ENCODE data around the gene GNAI2. TPM values are rescaled to one million over a fixed set of nuclear protein-coding genes. Genes with fewer than 3 reads are reported as not detected.
"Not testable (repeated sequence)": the region's sequence is repeated elsewhere in the genome, so short reads cannot be mapped to it uniquely, and the experiment has no call there.

GNAI2 gene
- total RNA-seq, 4 donors from 2014 or later, result 71.8 to 178 (median 98.4) TPM

DNA sequence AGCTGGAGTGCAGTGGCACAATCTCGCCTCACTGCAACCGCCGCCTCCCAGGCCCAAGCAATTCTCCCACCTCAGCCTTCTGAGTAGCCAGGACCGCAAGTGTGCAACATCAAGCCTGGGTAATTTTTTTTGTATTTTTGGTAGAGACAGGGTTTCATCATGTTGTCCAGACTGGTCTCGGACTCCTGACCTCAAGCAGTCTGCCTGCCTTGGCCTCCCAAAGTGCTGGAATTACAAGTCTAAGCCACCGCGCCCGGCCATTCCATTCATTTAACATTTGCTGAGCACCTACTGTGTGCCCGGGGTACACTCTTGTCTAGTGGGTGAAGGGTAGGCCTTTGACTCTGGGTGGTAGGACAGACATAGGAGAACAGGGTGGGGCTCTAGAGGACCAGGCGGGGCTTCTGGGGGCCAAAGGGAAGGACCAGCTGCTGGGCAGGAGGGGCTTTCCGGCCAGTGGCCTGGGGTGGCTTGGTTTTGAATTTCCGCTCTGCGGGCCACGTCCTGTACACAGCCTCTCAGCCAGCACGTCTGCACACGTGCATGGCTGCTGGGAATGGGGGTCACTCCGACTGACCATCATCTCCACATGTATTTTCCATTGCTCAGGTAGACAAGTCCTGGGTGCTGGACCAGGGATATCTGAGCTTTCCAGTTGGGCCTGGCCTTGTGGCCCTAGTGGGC lies 28.5 kb upstream of the GNAI2 start:
- peaks cover 0 to 23% of the 10 kb centered on the region in 2 donors for H3K27me3 ChIP-seq
- no peak overlapping the region for H3K4me3 ChIP-seq
- TF ChIP-seq, protein P1, sequence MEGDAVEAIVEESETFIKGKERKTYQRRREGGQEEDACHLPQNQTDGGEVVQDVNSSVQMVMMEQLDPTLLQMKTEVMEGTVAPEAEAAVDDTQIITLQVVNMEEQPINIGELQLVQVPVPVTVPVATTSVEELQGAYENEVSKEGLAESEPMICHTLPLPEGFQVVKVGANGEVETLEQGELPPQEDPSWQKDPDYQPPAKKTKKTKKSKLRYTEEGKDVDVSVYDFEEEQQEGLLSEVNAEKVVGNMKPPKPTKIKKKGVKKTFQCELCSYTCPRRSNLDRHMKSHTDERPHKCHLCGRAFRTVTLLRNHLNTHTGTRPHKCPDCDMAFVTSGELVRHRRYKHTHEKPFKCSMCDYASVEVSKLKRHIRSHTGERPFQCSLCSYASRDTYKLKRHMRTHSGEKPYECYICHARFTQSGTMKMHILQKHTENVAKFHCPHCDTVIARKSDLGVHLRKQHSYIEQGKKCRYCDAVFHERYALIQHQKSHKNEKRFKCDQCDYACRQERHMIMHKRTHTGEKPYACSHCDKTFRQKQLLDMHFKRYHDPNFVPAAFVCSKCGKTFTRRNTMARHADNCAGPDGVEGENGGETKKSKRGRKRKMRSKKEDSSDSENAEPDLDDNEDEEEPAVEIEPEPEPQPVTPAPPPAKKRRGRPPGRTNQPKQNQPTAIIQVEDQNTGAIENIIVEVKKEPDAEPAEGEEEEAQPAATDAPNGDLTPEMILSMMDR (IDR thresholded peaks at IDR 0.05), result no peak
- TF ChIP-seq POLR2A (IDR thresholded peaks at IDR 0.05), result no peak
- DNase-seq, result no peak
- peaks cover 4 to 23% (median 11%) of the 10 kb centered on the region in 4 donors for H3K4me1 ChIP-seq
- H3K27ac ChIP-seq, result no peak overlapping the region
- no peaks in the 10 kb centered on the region for H3K9me3 ChIP-seq
- no peaks in the 10 kb centered on the region for H3K36me3 ChIP-seq

DNA sequence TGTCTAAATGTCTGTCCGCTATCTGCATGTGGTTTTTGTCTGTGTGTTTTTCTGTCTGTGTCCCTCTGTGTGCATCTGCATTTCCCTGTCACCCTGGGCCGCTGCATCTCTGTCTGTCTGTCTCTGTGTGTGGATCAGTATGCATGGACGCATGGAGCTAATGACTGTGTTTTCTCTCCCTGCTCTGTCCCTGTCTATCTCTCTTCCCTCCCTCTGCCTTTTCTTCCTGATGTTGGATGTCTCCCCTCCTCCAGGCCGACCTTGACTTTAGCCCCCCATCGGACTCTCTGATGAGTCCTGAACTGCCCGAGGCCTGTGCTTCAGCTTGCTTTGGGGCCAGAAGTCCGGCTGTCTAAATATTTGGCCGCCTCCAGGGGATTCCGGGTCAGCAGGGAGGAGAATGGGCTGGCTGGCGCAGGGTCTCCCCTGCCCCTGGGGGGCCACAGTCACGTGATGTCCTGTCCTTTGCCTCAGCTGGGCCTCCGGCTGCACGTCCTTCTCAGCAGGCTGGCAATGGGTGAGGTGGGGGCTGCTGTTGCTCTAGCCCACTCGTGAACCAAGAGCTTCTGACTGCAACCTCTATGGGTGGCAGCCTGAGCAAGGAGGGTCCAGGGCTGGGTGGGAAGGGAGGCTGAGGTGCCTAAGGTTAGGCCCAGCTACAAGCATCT lies 27.2 kb upstream of the GNAI2 start:
- no peak for DNase-seq
- H3K27ac ChIP-seq, result no peak overlapping the region

DNA sequence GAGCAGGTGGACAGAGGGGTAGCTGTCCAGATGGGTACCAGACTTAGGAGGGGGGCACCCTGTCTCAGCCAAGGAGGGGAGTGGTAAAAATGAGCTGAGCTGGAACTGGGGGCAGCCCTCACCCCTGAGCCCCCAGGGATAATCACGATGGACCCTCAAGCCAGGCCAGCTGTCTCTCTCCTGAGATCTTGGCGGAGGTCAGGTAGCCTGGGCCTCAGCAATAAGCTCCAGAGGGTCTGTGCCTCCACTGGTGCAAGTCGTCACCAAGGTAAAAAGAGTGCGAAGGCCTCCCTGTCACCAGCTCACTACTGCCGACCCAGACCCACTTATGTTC lies 25.9 kb upstream of the GNAI2 start:
- Histone ChIP-seq H3K36me3 (no peaks in the 10 kb centered on the region), H3K4me3 (no peak overlapping the region), H3K4me1 (peaks cover under 1 to 14% (median 6%) of the 10 kb centered on the region in 4 donors), H3K27me3 (peaks cover 0 to 10% of the 10 kb centered on the region in 2 donors), H3K9me3 (no peaks in the 10 kb centered on the region), H3K27ac (peak overlapping the region in 1 of 4 donors; percentile 29)
- TF ChIP-seq, protein P1 (IDR thresholded peaks at IDR 0.05), result no peak
- no peak for TF ChIP-seq POLR2A (IDR thresholded peaks at IDR 0.05)
- no peak for DNase-seq

More for the DNA sequence above, 27.2 kb upstream of the GNAI2 start:
- Histone ChIP-seq H3K4me1 (peaks cover 4 to 23% (median 11%) of the 10 kb centered on the region in 4 donors), H3K27me3 (peaks cover 0 to 23% of the 10 kb centered on the region in 2 donors), H3K36me3 (no peaks in the 10 kb centered on the region), H3K4me3 (no peak overlapping the region), H3K9me3 (no peaks in the 10 kb centered on the region)
- TF ChIP-seq, protein P1 (IDR thresholded peaks at IDR 0.05), result no peak
- TF ChIP-seq POLR2A (IDR thresholded peaks at IDR 0.05), result no peak

DNA sequence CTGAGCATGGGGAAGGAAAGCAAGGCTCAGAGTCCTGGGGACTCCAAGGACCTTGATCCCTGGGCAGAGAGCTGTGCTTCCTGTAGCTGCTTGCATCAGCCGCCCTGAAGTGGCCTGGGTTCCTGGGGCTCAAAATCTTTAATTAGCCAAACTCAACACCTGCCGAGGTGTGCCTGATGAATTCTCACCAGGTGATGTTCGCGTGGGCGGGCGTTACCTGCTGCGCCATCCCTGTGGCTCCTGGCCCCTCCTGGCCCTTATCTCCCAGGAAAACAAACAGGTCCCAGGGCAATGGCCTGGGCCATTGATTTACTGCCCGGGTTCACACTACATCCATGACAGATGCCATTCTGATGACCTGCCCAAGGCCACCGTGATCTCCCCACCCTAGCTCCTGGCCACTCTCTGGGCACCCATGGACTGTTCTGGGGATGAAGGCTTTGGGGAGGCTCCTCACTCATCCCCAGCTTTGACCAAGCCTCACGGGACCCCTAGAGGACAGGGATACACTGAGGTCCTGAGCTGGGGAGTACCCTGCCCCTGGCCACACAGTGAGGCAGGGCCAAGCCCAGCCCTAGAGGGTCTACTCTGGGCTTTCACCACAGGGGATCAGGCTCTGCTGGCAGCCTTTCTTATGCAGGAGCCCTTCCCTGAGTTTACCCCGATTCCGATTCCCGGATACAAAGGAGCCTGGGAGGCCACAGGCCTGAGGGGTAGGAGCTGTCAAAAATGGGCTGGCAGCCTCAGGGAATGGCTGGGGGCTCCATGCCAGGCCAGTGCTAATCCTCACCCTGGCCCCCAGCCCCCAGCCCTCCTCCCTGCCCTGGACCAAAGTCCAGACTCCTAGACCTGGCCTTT lies 25.3 kb upstream of the GNAI2 start:
- TF ChIP-seq, protein P1 (IDR thresholded peaks at IDR 0.05), result no peak
- TF ChIP-seq POLR2A (IDR thresholded peaks at IDR 0.05), result no peak
- peaks cover 0 to 4% of the 10 kb centered on the region in 2 donors for H3K27me3 ChIP-seq
- DNase-seq, result peak in 2 of 3 donors; percentile 73 to 76
- no peak overlapping the region for H3K4me3 ChIP-seq
- no peaks in the 10 kb centered on the region for H3K9me3 ChIP-seq
- H3K4me1 ChIP-seq, result peaks cover 0 to 8% (median 1%) of the 10 kb centered on the region in 4 donors
- H3K27ac ChIP-seq, result peak overlapping the region in 2 of 4 donors; percentile 37 to 60
- no peaks in the 10 kb centered on the region for H3K36me3 ChIP-seq

DNA sequence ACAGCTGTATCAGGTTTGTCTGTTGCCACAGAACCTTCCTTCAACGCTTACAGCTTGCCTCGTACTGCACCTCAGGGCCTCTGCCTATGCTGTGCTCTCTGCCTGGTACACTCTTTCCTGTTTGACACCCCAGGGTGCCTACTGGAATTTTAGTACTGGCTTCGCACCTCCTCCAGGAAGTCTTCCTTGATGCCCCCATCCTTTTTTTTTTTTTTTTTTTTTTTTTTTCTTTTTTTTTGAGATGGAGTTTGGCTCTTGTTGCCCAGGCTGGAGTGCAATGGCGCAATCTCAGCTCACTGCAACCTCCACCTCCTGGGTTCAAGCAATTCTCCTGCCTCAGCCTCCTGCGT lies 24.7 kb upstream of the GNAI2 start:
- not testable (repeated sequence) for H3K27me3 ChIP-seq, H3K4me3 ChIP-seq, H3K4me1 ChIP-seq, H3K9me3 ChIP-seq, DNase-seq, H3K36me3 ChIP-seq
- peak overlapping the region in 1 of 4 donors; percentile 60 for H3K27ac ChIP-seq

Data from Peyer's patch (tissue), 4 donors.